Renal cortex interstitium (tissue), 11 donors: ENCODE data around the gene SPHK1. TPM values are rescaled to one million over a fixed set of nuclear protein-coding genes. Genes with fewer than 3 reads are reported as not detected.
A peak's percentile ranks its signal among the peaks of the same experiment; 100 is the strongest.

Experiments
- DNase-seq, 11 donors: peaks; one replicate each; pipeline ENCODE4 v3.0.0-alpha.2; 2013; ENCODE audit warnings: low read depth in 9 of 11, low spot score in 4 of 11; ENCODE audit errors: extremely low read depth in 1 of 11
- polyA plus RNA-seq, 3 donors: library from polyadenylated mRNA; unstranded; fragments of 120-200 nt; gene quantifications; one replicate each; pipeline ENCODE4 v1.2.1, GENCODE V29; 2013; ENCODE audit not compliant: insufficient read length in 3 of 3

SPHK1 gene
- polyA plus RNA-seq, 3 donors = 2.4 to 3.8 (median 3.5) TPM

- DNase-seq = no peak
These were observed 15.1 kb downstream of the SPHK1 start for GRCh38 chr17:76399175-76400172.

GRCh38 chr17:76402711-76403110, 18.3 kb downstream of the SPHK1 start:
- no peak for DNase-seq

- no peak for DNase-seq
These were observed 19.8 kb downstream of the SPHK1 start for GRCh38 chr17:76404256-76404655.

GRCh38 chr17:76404976-76405563, 20.7 kb downstream of the SPHK1 start:
- no peak for DNase-seq

- no peak for DNase-seq
These were observed 21.2 kb downstream of the SPHK1 start for GRCh38 chr17:76405607-76405966.

GRCh38 chr17:76405967-76406647, 21.7 kb downstream of the SPHK1 start:
- no peak for DNase-seq

- no peak for DNase-seq
These were observed 23.1 kb downstream of the SPHK1 start for GRCh38 chr17:76407509-76407908.

GRCh38 chr17:76408037-76408849, 23.8 kb downstream of the SPHK1 start:
- DNase-seq = no peak

- no peak for DNase-seq
These were observed 26.0 kb downstream of the SPHK1 start for GRCh38 chr17:76410328-76410965.

- DNase-seq = no peak
These were observed 26.8 kb downstream of the SPHK1 start for GRCh38 chr17:76411247-76411646.

GRCh38 chr17:76414334-76415295, 30.2 kb downstream of the SPHK1 start:
- peak in 2 of 11 donors; percentile 30 to 64 for DNase-seq

GRCh38 chr17:76415786-76416185, 31.4 kb downstream of the SPHK1 start:
- DNase-seq = no peak

- no peak for DNase-seq
These were observed 32.0 kb downstream of the SPHK1 start for GRCh38 chr17:76416457-76416856.

- no peak for DNase-seq
These were observed 32.5 kb downstream of the SPHK1 start for GRCh38 chr17:76416899-76417298.

GRCh38 chr17:76417499-76418143, 33.2 kb downstream of the SPHK1 start:
- DNase-seq = no peak

- DNase-seq = peak in 1 of 11 donors; percentile 41
These were observed 35.3 kb downstream of the SPHK1 start for GRCh38 chr17:76419576-76420260.
